IMR-90 (cell line): ENCODE data around the gene RAI1. TPM values are rescaled to one million over a fixed set of nuclear protein-coding genes. Genes with fewer than 3 reads are reported as not detected.

ENCODE experiments used
- ATAC-seq: fragments of 200-7000 bp; cut with Tn5 transposase; 2 replicates; pipeline ENCODE4 v1.9.1; 2020; ENCODE audit warnings: low read depth, mild to moderate bottlenecking, moderate library complexity
- BruUV-seq: library from RNA; stranded (reverse); fragments of 400-500 nt; replicated peaks from 2 replicates; lab custom pipeline; 2021; lab: Mats Ljungman, UMichigan
- CTCF ChIA-PET: fragments of 300-600 bp; formaldehyde crosslinking; extraction: SDS; loops from one replicate; lab custom pipeline; 2021; ENCODE audit warnings: antibody characterized with exemption; lab: Yijun Ruan, JAX
- POLR2A ChIA-PET: fragments of 300-600 bp; sonication (Branson Sonifier 250); formaldehyde crosslinking; loops from one replicate; lab custom pipeline; 2022; ENCODE audit warnings: antibody characterized with exemption; ENCODE audit not compliant: unreplicated experiment; lab: Charles Lee
- DNase-seq: peaks from one replicate; pipeline ENCODE4 v3.0.0; 2013
- H2AFZ ChIP-seq: replicated peaks from 2 replicates; pipeline ENCODE3; 2013; ENCODE audit warnings: low read length, mild to moderate bottlenecking; ENCODE audit not compliant: poor library complexity
- H2AK5ac ChIP-seq: 2 replicates; pipeline ENCODE4 v1.6.1; 2013; ENCODE audit warnings: low read depth, low read length, inconsistent platforms
- H2AK9ac ChIP-seq: replicated peaks from 2 replicates; pipeline ENCODE3; 2013; ENCODE audit warnings: mild to moderate bottlenecking, low read depth, low read length, moderate library complexity; ENCODE audit not compliant: poor library complexity
- H2BK120ac ChIP-seq: 2 replicates; pipeline ENCODE4 v1.6.1; 2013; ENCODE audit warnings: low read depth, low read length, inconsistent platforms
- H2BK15ac ChIP-seq: 3 replicates; pipeline ENCODE4 v1.6.1; 2013; ENCODE audit warnings: low read depth, low read length, inconsistent platforms
- H2BK20ac ChIP-seq: 2 replicates; pipeline ENCODE4 v1.6.1; 2013; ENCODE audit warnings: low read depth, mild to moderate bottlenecking, inconsistent platforms, low read length, moderate library complexity
- H2BK5ac ChIP-seq: 2 replicates; pipeline ENCODE4 v1.6.1; 2013; ENCODE audit warnings: mild to moderate bottlenecking, low read depth, low read length, inconsistent platforms; ENCODE audit not compliant: poor library complexity, severe bottlenecking
- H3K14ac ChIP-seq: replicated peaks from 2 replicates; pipeline ENCODE4 v1.6.1; 2013; ENCODE audit warnings: low read depth, low read length, inconsistent platforms
- H3K18ac ChIP-seq: 2 replicates; pipeline ENCODE4 v1.6.1; 2013; ENCODE audit warnings: low read depth, low read length, control low read depth
- H3K23ac ChIP-seq: 2 replicates; pipeline ENCODE4 v1.6.1; 2013; ENCODE audit warnings: low read depth, low read length, inconsistent platforms
- H3K27ac ChIP-seq: 2 replicates; pipeline ENCODE4 v1.5.1; 2013; ENCODE audit warnings: mild to moderate bottlenecking, control low read depth, low read length; ENCODE audit not compliant: insufficient read depth
- H3K27me3 ChIP-seq: 2 replicates; pipeline ENCODE4 v1.6.1; 2013; ENCODE audit warnings: low read length; ENCODE audit not compliant: control insufficient read depth, insufficient read depth
- H3K36me3 ChIP-seq: 2 replicates; pipeline ENCODE4 v1.6.1; 2013; ENCODE audit warnings: low read length, mixed read lengths; ENCODE audit not compliant: control insufficient read depth, insufficient read depth
- H3K4ac ChIP-seq: 2 replicates; pipeline ENCODE4 v1.6.1; 2013; ENCODE audit warnings: low read depth, low read length, inconsistent platforms
- H3K4me1 ChIP-seq: 2 replicates; pipeline ENCODE4 v1.6.1; 2013; ENCODE audit warnings: low read length, mixed read lengths; ENCODE audit not compliant: control insufficient read depth, insufficient read depth
- H3K4me2 ChIP-seq: 2 replicates; pipeline ENCODE4 v1.6.1; 2013; ENCODE audit warnings: low read depth, mild to moderate bottlenecking, control low read depth, low read length, moderate library complexity
- H3K4me3 ChIP-seq: 2 replicates; pipeline ENCODE4 v1.5.1; 2013; ENCODE audit warnings: low read depth, mild to moderate bottlenecking, control low read depth, low read length, moderate library complexity; ENCODE audit not compliant: insufficient read depth
- H3K56ac ChIP-seq: 2 replicates; pipeline ENCODE4 v1.6.1; 2013; ENCODE audit warnings: low read length, inconsistent platforms; ENCODE audit not compliant: insufficient read depth; ENCODE audit errors: extremely low read depth
- H3K79me1 ChIP-seq, 2 experiments: 2 replicates each; pipeline ENCODE4 v1.6.1; 2013; ENCODE audit warnings: low read length in 2 of 2, inconsistent platforms in 1 of 2, low read depth in 1 of 2
- H3K9ac ChIP-seq: 2 replicates; pipeline ENCODE4 v1.6.1; 2013; ENCODE audit warnings: low read depth, low read length, control low read depth
- H3K9me1 ChIP-seq: 2 replicates; pipeline ENCODE4 v1.6.1; 2013; ENCODE audit warnings: low read length, inconsistent platforms; ENCODE audit not compliant: insufficient read depth
- H3K9me3 ChIP-seq: 2 replicates; pipeline ENCODE4 v1.6.1; 2013; ENCODE audit warnings: low read length; ENCODE audit not compliant: control insufficient read depth, insufficient read depth
- H4K20me1 ChIP-seq: 2 replicates; pipeline ENCODE4 v1.6.1; 2013; ENCODE audit warnings: low read length, inconsistent platforms; ENCODE audit not compliant: insufficient read depth
- H4K5ac ChIP-seq: 2 replicates; pipeline ENCODE4 v1.6.1; 2013; ENCODE audit warnings: mild to moderate bottlenecking, low read depth, low read length, control low read depth
- H4K8ac ChIP-seq, 2 experiments: 2 replicates each; pipeline ENCODE4 v1.6.1; 2013; ENCODE audit warnings: low read depth in 2 of 2, low read length in 2 of 2, control low read depth in 1 of 2, inconsistent platforms in 1 of 2
- H4K91ac ChIP-seq: 2 replicates; pipeline ENCODE4 v1.6.1; 2013; ENCODE audit warnings: low read depth, low read length, inconsistent platforms; ENCODE audit not compliant: insufficient read depth
- BHLHE40 ChIP-seq: fragments of 150-350 bp; IDR thresholded peaks from 2 replicates; pipeline ENCODE4 v1.6.1; 2016; ENCODE audit warnings: mild to moderate bottlenecking, low read depth, low read length
- CTCF ChIP-seq: conservative IDR thresholded peaks from 2 replicates; pipeline ENCODE4 v1.5.1; 2012; ENCODE audit warnings: mild to moderate bottlenecking, low read depth, low read length, improper control_type of control experiment
- ELK1 ChIP-seq: fragments of 150-350 bp; IDR thresholded peaks from 2 replicates; pipeline ENCODE4 v1.6.1; 2016; ENCODE audit warnings: low read depth, mild to moderate bottlenecking, low read length, moderate library complexity, borderline replicate concordance
- MXI1 ChIP-seq: IDR thresholded peaks from 2 replicates; pipeline ENCODE4 v1.6.1; 2012; ENCODE audit warnings: low read depth, mild to moderate bottlenecking, low read length, moderate library complexity, borderline replicate concordance
- POLR2A ChIP-seq: IDR thresholded peaks from 2 replicates; pipeline ENCODE4 v1.6.1; 2012; ENCODE audit warnings: mild to moderate bottlenecking, low read depth, low read length
- RCOR1 ChIP-seq: IDR thresholded peaks from 2 replicates; pipeline ENCODE4 v1.6.1; 2012; ENCODE audit warnings: mild to moderate bottlenecking, low read length, improper control_type of control experiment; ENCODE audit not compliant: insufficient replicate concordance
- WGBS, 2 experiments: methylation state at CpG; one replicate each; pipeline versions ENCODE4 v1.1.5 to v1.1.7; 2013; ENCODE audit warnings: missing lambda C conversion rate in 2 of 2; ENCODE audit not compliant: insufficient read length in 1 of 2; ENCODE audit errors: extremely low coverage in 2 of 2; 5-methylcytosine and 5-hydroxymethylcytosine counted together
- dilution Hi-C: fragments of 300-500 bp; cut with HindIII; formaldehyde crosslinking; loops from one replicate; pipeline ENCODE4 v1.14.3; 2018; ENCODE audit warnings: low sequenced_read_pairs; ENCODE audit not compliant: unreplicated experiment
- in situ Hi-C: fragments of 300-500 bp; cut with MboI; formaldehyde crosslinking; loops from 3 replicates; pipeline ENCODE4 v1.14.3; 2019; ENCODE audit warnings: low sequenced_read_pairs, inconsistent platforms, mixed read lengths
- intact Hi-C: fragments of 100-400 bp; cut with micrococcal nuclease; formaldehyde crosslinking; loops from 2 replicates; pipeline ENCODE4 v1.10.0; 2022
- polyA plus RNA-seq, 3 experiments: library from polyadenylated mRNA; depleted of rRNA; stranded (reverse); fragments of >200 nt; gene quantifications; 2 replicates each; pipeline ENCODE4 v1.2.3, GENCODE V29; 2012; ENCODE audit warnings: low replicate concordance in 1 of 3
- total RNA-seq: library from RNA; depleted of rRNA; stranded (reverse); fragments of >200 nt; gene quantifications from 2 replicates; pipeline ENCODE4 v1.2.3, GENCODE V29; 2012

The RAI1 gene
- total and polyA plus RNA-seq, 2 of the 4 experiments (the other 2 are of a cell fraction), result 1.8 to 10.5 TPM

- Histone ChIP-seq H4K91ac (peak overlapping the region; percentile 89), H2BK120ac (peak overlapping the region; percentile 82), H4K5ac (peak overlapping the region; percentile 31; the same call in 1 of the 2 replicates), H3K9me1 (peaks cover 52% of the 10 kb centered on the region), H3K14ac (0 out of 2 replicates have a peak overlapping the region, but pooled peaks have one; percentile 33), H3K4ac (peak overlapping the region; percentile 87), H3K36me3 (peaks cover 3% of the 10 kb centered on the region; the same call in 1 of the 2 replicates), H3K9me3 (no peaks in the 10 kb centered on the region), H4K8ac (peak overlapping the region in 1 of 2 experiments; percentile 35; a peak in 1 of 4 replicates), H3K56ac (no peak overlapping the region), H2AFZ (peak overlapping the region; percentile 3), H3K9ac (no peak overlapping the region), H2BK20ac (peak overlapping the region; percentile 51; the same call in 1 of the 2 replicates), H2AK9ac (no peak overlapping the region), H3K79me1 (peaks cover 50 to 96% of the 10 kb centered on the region in 2 experiments), H4K20me1 (peaks cover 92% of the 10 kb centered on the region), H2BK5ac (peak overlapping the region; percentile 84), H2BK15ac (0 out of 3 replicates have a peak overlapping the region, but pooled peaks have one; percentile 21), H3K18ac (0 out of 2 replicates have a peak overlapping the region, but pooled peaks have one; percentile 18), H3K27me3 (no peaks in the 10 kb centered on the region), H3K4me2 (no peak overlapping the region), H3K4me3 (no peak overlapping the region), H3K4me1 (peaks cover 61% of the 10 kb centered on the region), H3K23ac (peak overlapping the region; percentile 6; the same call in 1 of the 2 replicates), H3K27ac (peak overlapping the region; percentile 60), H2AK5ac (peak overlapping the region; percentile 92)
- dilution Hi-C loops, result no loop called here
- BruUV-seq, result no TSS peak
- DNase-seq, result no peak
- no peak for ATAC-seq
- intact Hi-C loops, result no loop called here
- ChIA-PET POLR2A (no interaction called here), CTCF (no interaction called here)
- TF ChIP-seq ELK1 (no peak), RCOR1 (no peak), POLR2A (no peak), BHLHE40 (no peak), CTCF (no peak), MXI1 (no peak)
- in situ Hi-C loops, result no loop called here
- 92% methylated on average over 6 of the region's 15 CpGs; no CpG with 5 or more reads in 1 of the 2 experiments for WGBS, 2 experiments
Observed at GRCh38 chr17:17709815-17710321, 28.6 kb downstream of the RAI1 start.
